Measurements from ENCODE around the gene LCE3D. TPM values are rescaled to one million over a fixed set of nuclear protein-coding genes. Genes with fewer than 3 reads are reported as not detected.

Gene LCE3D
- polyA plus RNA-seq, 10 donors, result not detected

Other genes with a start within 250 kb of the LCE3D start
- gene FLG2, start 220.5 kb downstream of the LCE3D start, polyA plus RNA-seq (ENCODE audit: insufficient read length in 10 of 10), result under 1 TPM in 9 of 10 donors, not detected in 1; 0.01 to 0.08 (median 0.04) TPM
- under 1 TPM in 1 of 10 donors, not detected in 9; 0.24 TPM for gene CRNN, start 166.3 kb downstream of the LCE3D start, polyA plus RNA-seq (ENCODE audit: insufficient read length in 10 of 10)
- gene LCE5A, start 69.7 kb downstream of the LCE3D start, polyA plus RNA-seq (ENCODE audit: insufficient read length in 10 of 10), result not detected
- gene CRCT1, start 66.0 kb downstream of the LCE3D start, polyA plus RNA-seq (ENCODE audit: insufficient read length in 10 of 10), result not detected
- gene LCE3E, start 13.7 kb downstream of the LCE3D start, polyA plus RNA-seq (ENCODE audit: insufficient read length in 10 of 10), result not detected
- gene LCE3C, start 19.7 kb upstream of the LCE3D start, polyA plus RNA-seq (ENCODE audit: insufficient read length in 10 of 10), result not detected
- not detected for gene LCE3B, start 33.3 kb upstream of the LCE3D start, polyA plus RNA-seq (ENCODE audit: insufficient read length in 10 of 10)
- gene LCE3A, start 42.6 kb upstream of the LCE3D start, polyA plus RNA-seq (ENCODE audit: insufficient read length in 10 of 10), result not detected
- not detected for gene LCE2D, start 82.9 kb upstream of the LCE3D start, polyA plus RNA-seq (ENCODE audit: insufficient read length in 10 of 10)
- gene LCE2C, start 94.8 kb upstream of the LCE3D start, polyA plus RNA-seq (ENCODE audit: insufficient read length in 10 of 10), result not detected
- gene LCE2B, start 105.6 kb upstream of the LCE3D start, polyA plus RNA-seq (ENCODE audit: insufficient read length in 10 of 10), result not detected
- not detected for gene LCE2A, start 117.8 kb upstream of the LCE3D start, polyA plus RNA-seq (ENCODE audit: insufficient read length in 10 of 10)
- gene LCE4A, start 127.6 kb upstream of the LCE3D start, polyA plus RNA-seq (ENCODE audit: insufficient read length in 10 of 10), result not detected
- gene KPRP, start 177.5 kb upstream of the LCE3D start, polyA plus RNA-seq (ENCODE audit: insufficient read length in 10 of 10), result not detected
- not detected for gene LCE1F, start 194.6 kb upstream of the LCE3D start, polyA plus RNA-seq (ENCODE audit: insufficient read length in 10 of 10)
- not detected for gene LCE1E, start 205.7 kb upstream of the LCE3D start, polyA plus RNA-seq (ENCODE audit: insufficient read length in 10 of 10)
- not detected for gene LCE1D, start 216.2 kb upstream of the LCE3D start, polyA plus RNA-seq (ENCODE audit: insufficient read length in 10 of 10)
- gene LCE1C, start 226.1 kb upstream of the LCE3D start, polyA plus RNA-seq (ENCODE audit: insufficient read length in 10 of 10), result not detected
- not detected for gene LCE1B, start 231.5 kb upstream of the LCE3D start, polyA plus RNA-seq (ENCODE audit: insufficient read length in 10 of 10)
- gene LCE1A, start 247.0 kb upstream of the LCE3D start, polyA plus RNA-seq (ENCODE audit: insufficient read length in 10 of 10), result not detected